HG03571 (cell line): Measurements from ENCODE around the gene TMEM119.
"Not testable (repeated sequence)": the region's sequence is repeated elsewhere in the genome, so short reads cannot be mapped to it uniquely, and the experiment has no call there.

ENCODE experiments used
- ATAC-seq: cut with Tn5 transposase; IDR thresholded peaks from one replicate; pipeline ENCODE4 v1.9.1; 2021; ENCODE audit not compliant: unreplicated experiment

Gene TMEM119

DNA sequence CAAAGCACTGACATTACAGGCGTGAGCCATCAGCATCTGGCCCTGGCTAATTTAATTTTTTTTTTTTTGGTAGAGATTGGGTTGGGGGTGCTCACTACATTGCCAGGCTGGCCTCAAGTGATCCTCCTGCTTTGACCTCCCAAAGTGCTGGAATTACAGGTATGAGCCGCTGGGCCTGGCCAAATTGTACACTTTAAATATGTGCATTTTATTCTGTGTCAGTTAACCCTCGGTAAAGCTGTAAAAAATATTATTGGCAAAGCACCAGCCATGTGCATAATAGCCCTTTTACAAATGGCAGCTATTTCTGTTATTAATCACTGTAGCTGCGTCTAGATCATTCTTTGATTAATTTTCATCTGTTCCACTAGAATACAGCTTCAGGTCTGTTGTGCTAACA is 12.0 kb downstream of the TMEM119 start:
- ATAC-seq = no peak

- no peak for ATAC-seq
Measured at GRCh38 chr12:108584456-108585065, 13.3 kb downstream of the TMEM119 start.

GRCh38 chr12:108583991-108584390 is 13.9 kb downstream of the TMEM119 start:
- ATAC-seq = no peak

DNA sequence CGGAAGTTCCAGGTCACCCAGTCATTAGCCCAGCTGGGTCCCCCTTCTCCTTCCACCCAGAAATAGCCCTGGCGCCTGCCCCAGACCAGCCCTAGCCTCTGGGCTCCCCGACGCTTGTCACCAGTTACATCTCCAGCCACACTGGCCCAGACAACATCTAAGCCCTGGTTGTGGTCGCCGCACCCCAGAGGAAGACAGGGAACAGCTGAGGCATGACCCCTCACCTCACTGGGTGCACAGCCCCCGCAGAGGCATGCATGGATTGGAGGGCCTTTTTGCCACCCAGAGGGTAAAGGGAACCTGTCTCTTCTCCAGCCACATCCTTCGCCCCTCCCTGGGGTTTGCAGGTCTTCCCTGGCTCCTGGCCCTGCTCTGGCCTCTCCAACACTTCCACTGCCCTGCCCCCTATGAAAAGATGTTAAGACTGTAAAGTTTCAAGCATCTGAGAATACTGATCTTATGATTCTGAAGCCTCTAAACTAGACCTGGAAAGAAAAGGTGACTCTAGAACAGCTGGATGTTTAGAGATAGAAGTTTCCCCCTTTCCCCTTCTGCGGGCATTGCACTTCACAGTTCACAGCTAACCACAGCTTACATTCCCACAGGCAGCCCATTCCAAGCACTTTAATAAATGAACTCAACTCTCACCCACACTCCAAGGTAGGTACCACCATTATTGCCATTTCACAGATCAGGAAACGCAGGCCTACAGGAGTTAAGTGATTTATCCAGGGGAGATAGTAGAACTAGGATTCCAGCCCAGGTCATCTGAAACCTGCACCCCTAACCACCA is 14.7 kb downstream of the TMEM119 start:
- no peak for ATAC-seq

DNA sequence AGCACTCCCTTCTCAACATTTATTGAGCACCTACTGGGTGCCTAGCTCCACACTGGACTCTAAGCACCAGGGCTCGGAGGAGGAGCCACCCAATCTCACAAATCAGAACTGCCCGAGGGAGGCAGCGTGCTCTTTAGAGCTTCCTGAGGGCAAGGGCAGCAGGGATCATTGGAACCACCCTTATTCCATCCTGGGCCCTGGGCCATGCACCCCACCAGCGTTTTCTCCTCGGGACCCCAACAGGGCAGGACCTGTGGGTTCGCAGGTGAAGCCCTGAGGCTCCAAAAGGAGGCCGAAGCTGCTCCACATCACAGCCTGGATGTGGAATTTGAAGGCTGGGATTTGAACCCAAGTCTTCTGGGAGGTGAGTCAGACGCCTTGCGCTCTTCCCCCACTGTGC is 15.4 kb downstream of the TMEM119 start:
- ATAC-seq = no peak

GRCh38 chr12:108581311-108582227 is 16.3 kb downstream of the TMEM119 start:
- ATAC-seq = no peak

- ATAC-seq = no peak
Measured at GRCh38 chr12:108580531-108580930, 17.4 kb downstream of the TMEM119 start.

- no peak for ATAC-seq
Measured at GRCh38 chr12:108578813-108579212, 19.1 kb downstream of the TMEM119 start.

DNA sequence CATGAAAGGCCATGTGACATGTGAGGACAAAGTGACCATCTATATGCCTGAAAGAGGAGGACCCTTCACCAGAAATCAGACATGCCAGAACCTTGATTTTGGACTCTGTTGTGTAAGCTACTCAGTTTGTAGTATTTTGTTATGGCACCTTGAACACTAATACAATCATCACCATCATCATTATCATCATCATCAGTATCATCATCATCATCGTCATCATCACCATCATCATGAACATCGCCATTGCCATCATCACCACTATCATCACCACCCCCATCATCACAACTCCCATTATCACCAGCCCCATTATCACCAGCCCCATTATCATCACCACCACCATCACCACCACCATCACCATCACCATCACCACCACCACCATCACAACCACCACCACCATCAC is 19.6 kb downstream of the TMEM119 start:
- ATAC-seq = no peak

- no peak for ATAC-seq
Measured at GRCh38 chr12:108577458-108577857, 20.4 kb downstream of the TMEM119 start.

DNA sequence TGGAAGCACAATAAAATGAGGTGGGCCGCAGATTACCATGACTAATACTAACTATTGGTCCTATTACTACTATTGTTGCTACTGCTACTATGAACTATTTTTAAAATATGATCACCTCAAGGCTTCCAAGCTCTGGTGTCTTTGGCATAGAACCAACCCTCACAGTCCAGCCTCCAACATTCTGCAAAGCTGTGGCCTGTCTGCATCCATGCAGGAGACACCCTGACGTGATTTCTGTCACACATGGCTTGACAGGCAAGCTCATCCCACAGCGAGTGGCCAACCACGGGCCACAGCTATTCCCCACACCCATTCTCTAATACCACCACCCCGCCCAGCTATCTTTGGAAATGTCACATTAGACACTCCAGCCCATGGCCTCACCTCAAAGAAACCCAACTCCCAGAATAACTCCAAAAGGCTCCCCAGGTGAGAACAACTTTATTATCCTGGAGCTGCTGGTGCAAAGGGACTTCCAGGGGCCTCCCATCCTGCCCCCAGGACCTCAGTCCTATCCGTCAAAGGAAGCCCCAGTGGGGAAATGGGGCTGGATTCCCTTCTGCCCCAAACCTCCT is 21.1 kb downstream of the TMEM119 start:
- ATAC-seq = no peak

GRCh38 chr12:108575199-108575912 is 22.5 kb downstream of the TMEM119 start:
- ATAC-seq = no peak

DNA sequence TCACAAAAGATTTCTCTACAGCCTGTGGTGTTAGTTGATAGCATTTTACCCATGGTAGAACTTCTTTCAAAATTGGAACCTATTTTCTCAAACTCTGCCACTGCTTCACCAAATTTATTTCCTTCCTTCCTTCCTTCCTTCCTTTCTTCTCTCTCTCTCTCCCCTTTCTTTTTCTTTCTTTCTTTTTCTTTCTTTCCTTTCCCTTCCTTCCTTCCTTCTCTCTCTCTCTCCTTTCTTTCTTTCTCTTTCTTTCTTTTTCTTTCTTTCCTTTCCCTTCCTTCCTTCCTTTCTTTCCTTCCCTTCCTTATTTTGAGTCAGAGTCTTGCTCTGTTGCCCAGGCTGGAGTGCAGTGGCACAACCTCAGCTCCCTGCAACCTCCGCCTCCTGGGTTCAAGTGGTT is 23.6 kb downstream of the TMEM119 start:
- not testable (repeated sequence) for ATAC-seq

- no peak for ATAC-seq
Measured at GRCh38 chr12:108573317-108573716, 24.6 kb downstream of the TMEM119 start.

DNA sequence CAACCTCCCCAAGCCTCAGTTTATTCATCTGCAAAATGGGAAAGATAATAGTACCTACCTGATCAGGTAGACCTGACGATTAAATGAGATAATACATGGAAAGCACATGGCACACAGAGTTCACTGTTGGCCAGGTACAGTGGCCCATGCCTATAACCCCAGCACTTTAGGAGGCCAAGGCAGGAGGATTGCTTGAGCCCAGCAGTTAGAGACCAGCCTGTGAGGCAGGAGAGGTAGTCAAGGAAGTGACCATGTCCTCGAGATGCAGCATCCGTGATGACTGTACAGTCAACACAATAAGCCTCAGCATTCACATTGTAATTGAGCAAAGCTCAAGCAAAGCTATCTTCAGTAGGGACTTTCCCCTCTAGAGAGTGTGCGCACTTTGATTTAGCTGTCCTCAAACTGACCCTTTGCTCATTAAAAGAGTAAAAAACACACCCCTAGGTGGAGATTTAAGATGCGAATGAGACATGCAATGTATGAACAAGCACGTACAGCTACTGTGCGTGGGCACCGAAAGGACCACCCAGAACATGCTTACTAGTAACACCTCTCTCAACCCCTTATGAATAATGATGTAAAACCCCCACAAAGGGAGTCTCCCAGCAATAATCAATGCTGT is 25.6 kb downstream of the TMEM119 start:
- peak; percentile 13 for ATAC-seq

DNA sequence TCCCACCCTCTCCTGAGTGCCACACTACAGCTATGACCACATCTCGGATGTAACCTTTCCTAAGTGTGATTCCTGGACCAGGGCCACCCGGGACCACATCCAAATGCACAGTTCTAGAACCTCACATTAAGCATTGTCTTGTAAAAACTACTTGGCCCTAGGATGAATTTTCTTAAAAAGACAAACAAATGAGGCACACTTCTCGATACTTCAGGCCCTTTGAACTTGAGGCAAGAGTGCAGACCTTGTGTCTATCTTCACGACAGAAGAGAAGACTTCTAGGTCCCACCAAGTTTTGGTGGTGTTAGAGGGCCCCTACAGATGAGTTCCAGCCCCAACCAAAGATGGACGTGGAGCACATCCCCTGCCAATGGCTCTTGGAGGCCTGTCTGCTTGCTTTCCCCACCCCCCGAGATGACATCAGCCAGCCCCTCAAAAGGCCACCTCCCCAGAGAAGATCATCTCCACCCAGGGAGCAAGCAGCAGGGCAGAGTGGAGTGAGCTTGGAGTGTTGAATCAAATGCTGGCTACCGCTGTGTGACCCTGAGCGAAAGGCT is 26.2 kb downstream of the TMEM119 start:
- ATAC-seq = no peak

- no peak for ATAC-seq
Measured at GRCh38 chr12:108570743-108571608, 26.9 kb downstream of the TMEM119 start.

- peak; percentile 82 for ATAC-seq
Measured at GRCh38 chr12:108568338-108569154, 29.3 kb downstream of the TMEM119 start.
